Motor neuron (in vitro differentiated cells): ENCODE results near the gene KCNAB1. TPM values are rescaled to one million over a fixed set of nuclear protein-coding genes. Genes with fewer than 3 reads are reported as not detected.
A peak's percentile ranks its signal among the peaks of the same experiment; 100 is the strongest.
"Not testable (repeated sequence)": the region's sequence is repeated elsewhere in the genome, so short reads cannot be mapped to it uniquely, and the experiment has no call there.

Experiments
- ATAC-seq, 8 experiments: fragments of 200-7000 bp; cut with Tn5 transposase; replicated peaks in 6 of 8; 2 replicates each; pipeline ENCODE4 v1.8.0; 2021; ENCODE audit warnings: mild to moderate bottlenecking in 8 of 8, moderate library complexity in 8 of 8
- H3K27ac ChIP-seq, 2 donors: fragments of 250-450 bp; sonication (Bioruptor Pico); 2 replicates each; pipeline ENCODE4 v1.9.0; 2021; ENCODE audit warnings: antibody characterized with exemption in 2 of 2, mild to moderate bottlenecking in 2 of 2, moderate library complexity in 1 of 2
- H3K4me1 ChIP-seq, 2 donors: fragments of 250-450 bp; sonication (Bioruptor Pico); replicated peaks in 1 of 2; 2 replicates each; pipeline ENCODE4 v1.6.1; 2021; ENCODE audit warnings: antibody characterized with exemption in 2 of 2, mild to moderate bottlenecking in 2 of 2, moderate library complexity in 1 of 2
- H3K4me3 ChIP-seq, 5 donors: fragments of 250-450 bp; sonication (Bioruptor Pico); 2 replicates each; pipeline ENCODE4 v1.9.0; 2021; ENCODE audit warnings: antibody characterized with exemption in 5 of 5, mild to moderate bottlenecking in 5 of 5, moderate library complexity in 4 of 5
- WGBS, 10 experiments: fragments of 450-650 bp; shearing (Covaris generic); methylation state at CpG; one replicate each; pipeline ENCODE4 v1.0.0; 2022; 5-methylcytosine and 5-hydroxymethylcytosine counted together
- in situ Hi-C, 9 experiments: fragments of 400-800 bp; cut with MboI; loops; one replicate each; pipeline ENCODE4 v1.15.0; 2021; ENCODE audit warnings: low sequenced_read_pairs in 9 of 9, low pct_unique_long_range_greater_than_20kb in 2 of 9; ENCODE audit not compliant: unreplicated experiment in 9 of 9
- total RNA-seq, 8 experiments: library from RNA; unstranded; fragments of 300-600 nt; gene quantifications; 2 replicates each; pipeline versions ENCODE4 v1.2.3 to v1.2.4, GENCODE V29; 2022

Gene KCNAB1
- total RNA-seq, result 1 to 10 TPM; 1.7 to 4.8 (median 2.8) TPM

DNA sequence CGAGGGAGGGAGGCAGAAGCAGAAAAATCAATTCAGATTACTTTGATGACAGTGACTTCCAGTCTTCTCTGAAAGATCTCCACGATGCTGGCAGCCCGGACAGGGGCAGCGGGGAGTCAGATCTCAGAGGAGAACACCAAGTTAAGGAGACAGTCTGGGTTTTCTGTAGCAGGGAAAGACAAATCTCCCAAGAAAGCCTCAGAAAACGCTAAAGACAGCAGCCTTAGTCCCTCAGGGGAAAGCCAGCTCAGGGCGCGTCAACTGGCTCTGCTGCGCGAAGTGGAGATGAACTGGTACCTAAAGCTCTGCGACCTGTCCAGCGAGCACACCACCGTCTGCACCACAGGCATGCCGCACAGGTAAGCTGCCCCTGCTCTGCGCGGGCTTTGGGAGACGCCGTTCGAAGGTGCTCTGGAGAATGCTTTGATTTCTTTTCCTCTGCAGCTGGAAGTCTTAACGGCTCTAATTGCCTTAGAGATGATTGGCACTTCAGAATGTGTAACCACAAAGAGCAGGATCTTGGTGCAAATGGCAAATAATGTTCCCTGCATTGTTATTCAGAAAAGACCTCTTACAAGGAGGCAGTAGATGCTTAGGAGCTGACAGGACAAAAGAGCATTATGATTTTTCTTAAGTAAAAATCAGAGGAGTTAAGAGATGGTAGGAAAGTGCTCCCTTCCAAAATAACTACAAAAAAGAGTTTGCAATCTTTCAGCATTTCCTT lies at the start of gene KCNAB1:
Gene KCNAB1, plus strand, starts transcription at position 51 of the 724 bp plus-strand sequence.
- no peak for ATAC-seq
- in situ Hi-C loops, result no loop called here
- Histone ChIP-seq H3K4me1 (no peaks in the 10 kb centered on the region), H3K27ac (no peak within 1 kb of the TSS), H3K4me3 (no peak within 1 kb of the TSS)
- WGBS, 10 experiments, result 20 to 71% (median 49%) methylated on average over 1 to 8 of the region's 19 CpGs; no CpG with 5 or more reads in 4 of the 10 experiments

DNA sequence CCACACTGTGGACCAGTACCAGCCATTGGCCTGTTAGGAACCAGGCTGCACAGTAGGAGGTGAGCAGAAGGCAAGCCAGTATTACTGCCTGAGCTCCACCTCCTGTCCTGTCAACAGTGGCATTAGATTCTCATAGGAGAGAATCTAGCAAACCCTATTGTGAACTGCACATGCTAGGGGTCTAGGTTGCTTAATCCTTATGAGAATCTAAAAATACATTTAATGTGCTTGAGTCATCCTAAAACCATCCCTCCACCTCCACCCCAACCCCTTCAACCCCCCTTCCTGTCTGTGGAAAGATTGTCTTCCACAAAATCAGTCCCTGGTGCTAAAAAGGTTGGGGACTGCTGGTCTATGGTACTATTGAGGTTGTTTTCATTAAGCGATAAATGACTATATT lies 49.3 kb upstream of the KCNAB1 start:
- no peak overlapping the region for H3K27ac ChIP-seq
- H3K4me3 ChIP-seq, result no peak overlapping the region
- no peak for ATAC-seq
- in situ Hi-C loops, result no loop called here
- 57 to 100% (median 100%) methylated on average over 1 of the region's 1 CpG; no CpG with 5 or more reads in 5 of the 10 experiments for WGBS, 10 experiments
- H3K4me1 ChIP-seq, result no peaks in the 10 kb centered on the region

DNA sequence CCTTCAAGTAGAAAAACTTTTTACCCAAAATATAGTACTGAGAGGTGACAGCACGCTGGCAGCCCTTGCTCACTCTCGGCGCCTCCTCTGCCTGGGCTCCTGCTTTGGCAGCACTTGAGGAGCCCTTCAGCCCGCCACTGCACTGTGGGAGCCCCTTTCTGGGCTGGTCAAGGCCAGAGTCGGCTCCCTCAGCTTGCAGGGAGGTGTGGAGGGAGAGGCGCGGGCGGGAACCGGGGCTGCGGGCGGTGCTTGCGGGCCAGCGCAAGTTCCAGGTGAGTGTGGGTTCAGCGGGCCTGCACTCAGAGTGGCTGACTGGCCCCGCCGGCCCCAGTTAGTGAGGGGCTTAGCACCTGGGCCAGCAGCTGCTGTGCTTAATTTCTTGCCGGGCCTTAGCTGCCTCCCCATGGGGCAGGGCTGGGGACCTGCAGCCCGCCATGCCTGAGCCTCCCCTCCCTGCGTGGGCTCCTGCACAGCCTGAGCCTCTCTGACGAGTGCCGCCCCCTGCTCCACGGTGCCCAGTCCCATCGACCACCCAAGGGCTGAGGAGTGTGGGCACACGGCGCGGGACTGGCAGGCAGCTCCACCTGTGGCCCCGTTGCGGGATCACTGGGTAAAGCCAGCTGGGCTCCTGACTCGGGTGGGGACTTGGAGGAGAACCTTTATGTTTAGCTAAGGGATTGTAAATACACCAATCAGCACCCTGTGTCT lies 47.3 kb upstream of the KCNAB1 start:
- in situ Hi-C loops, H3K4me3 ChIP-seq, H3K4me1 ChIP-seq, ATAC-seq, H3K27ac ChIP-seq: not testable (repeated sequence)
- WGBS, 10 experiments, result 20 to 100% (median 80%) methylated on average over 1 to 4 of the region's 29 CpGs; no CpG with 5 or more reads in 3 of the 10 experiments

DNA sequence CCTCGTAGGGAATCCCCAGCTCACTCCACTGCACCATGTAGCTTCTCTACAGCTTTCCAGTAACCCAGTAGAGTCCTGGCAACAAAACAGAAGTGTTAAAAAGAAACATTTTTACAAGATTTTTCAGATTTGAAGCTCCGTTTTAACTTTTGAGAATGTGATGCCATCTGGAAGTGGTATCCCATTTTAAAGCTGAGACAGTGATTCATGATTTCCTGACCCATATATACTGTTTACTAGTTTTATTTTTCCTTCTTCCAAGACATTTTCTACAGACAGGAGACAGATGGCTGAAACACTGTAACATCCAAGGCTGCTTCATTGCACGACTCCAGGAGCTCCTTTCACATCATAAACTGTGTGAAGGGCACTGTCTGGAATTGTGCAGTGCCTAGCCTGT lies 30.3 kb upstream of the KCNAB1 start:
- ATAC-seq, result no peak
- Histone ChIP-seq H3K4me3 (no peak overlapping the region), H3K27ac (no peak overlapping the region), H3K4me1 (no peaks in the 10 kb centered on the region)
- in situ Hi-C loops, result no loop called here
- WGBS, 10 experiments, result 0 to 94% (median 75%) methylated on average over 1 to 3 of the region's 3 CpGs; no CpG with 5 or more reads in 2 of the 10 experiments

DNA sequence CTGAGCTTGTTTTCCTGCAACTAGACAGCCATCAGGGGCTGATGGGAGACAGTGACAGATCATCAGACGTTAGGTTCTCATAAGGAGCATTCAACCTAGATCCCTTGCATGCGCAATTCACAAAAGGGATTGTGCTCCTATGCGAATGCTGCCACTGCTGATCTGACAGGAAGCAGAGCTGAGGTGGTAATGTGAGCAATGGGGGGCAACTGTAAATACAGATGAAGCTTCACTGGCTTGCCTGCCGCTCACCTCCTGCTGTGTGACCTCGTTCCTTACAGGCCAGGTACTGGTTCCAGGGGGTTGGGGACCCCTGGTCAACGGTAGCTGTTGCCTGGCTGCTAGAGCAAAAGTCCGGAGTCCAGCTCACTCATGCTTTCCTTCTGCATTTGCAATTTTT lies 26.4 kb upstream of the KCNAB1 start:
- peak in 1 of 8 experiments; percentile 64 for ATAC-seq
- 0 to 75% (median 36%) methylated on average over 1 to 6 of the region's 7 CpGs; no CpG with 5 or more reads in 2 of the 10 experiments for WGBS, 10 experiments
- Histone ChIP-seq H3K27ac (no peak overlapping the region), H3K4me3 (no peak overlapping the region), H3K4me1 (no peaks in the 10 kb centered on the region)
- in situ Hi-C loops, result no loop called here

DNA sequence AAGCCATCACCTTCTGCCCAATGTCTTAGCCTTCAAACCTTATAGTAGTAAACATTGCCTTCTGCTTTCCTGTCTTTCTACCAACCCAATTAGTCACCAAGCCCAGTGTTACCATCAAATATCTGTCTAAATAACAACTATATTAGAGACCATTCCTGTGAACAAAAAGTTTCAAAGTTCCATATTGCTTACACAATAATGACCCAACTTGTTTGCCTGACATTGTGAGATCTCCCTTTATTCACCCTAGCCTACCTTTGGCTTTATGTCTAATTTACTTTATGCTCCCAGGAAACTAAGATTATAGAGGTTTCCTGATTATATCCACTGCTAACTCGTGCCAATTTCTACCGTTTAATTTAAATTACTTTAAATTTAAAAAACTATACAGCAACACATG lies 26.0 kb upstream of the KCNAB1 start:
- Histone ChIP-seq H3K4me3 (no peak overlapping the region), H3K4me1 (no peaks in the 10 kb centered on the region), H3K27ac (no peak overlapping the region)
- ATAC-seq, result no peak
- in situ Hi-C loops, result no loop called here
- 4 to 95% (median 76%) methylated on average over 2 of the region's 2 CpGs for WGBS, 10 experiments

DNA sequence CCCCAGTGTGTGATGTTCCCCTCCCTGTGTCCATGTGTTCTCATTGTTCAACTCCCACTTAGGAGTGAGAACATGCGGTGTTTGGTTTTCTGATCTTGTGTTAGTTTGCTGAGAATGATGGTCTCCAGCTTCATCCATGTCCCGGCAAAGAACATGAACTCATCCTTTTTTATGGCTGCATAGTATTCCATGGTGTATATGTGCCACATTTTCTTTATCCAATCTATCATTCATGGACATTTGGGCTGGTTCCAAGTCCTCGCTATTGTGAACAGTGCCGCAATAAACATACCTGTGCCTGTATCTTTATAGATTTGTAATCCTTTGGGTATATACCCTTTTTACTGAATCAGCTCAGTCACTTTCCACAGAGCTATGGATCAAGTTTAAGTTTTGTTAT lies 24.7 kb upstream of the KCNAB1 start:
- WGBS, 10 experiments, result 42 to 100% (median 88%) methylated on average over 1 to 4 of the region's 4 CpGs; no CpG with 5 or more reads in 2 of the 10 experiments
- H3K4me1 ChIP-seq, in situ Hi-C loops: not testable (repeated sequence)

DNA sequence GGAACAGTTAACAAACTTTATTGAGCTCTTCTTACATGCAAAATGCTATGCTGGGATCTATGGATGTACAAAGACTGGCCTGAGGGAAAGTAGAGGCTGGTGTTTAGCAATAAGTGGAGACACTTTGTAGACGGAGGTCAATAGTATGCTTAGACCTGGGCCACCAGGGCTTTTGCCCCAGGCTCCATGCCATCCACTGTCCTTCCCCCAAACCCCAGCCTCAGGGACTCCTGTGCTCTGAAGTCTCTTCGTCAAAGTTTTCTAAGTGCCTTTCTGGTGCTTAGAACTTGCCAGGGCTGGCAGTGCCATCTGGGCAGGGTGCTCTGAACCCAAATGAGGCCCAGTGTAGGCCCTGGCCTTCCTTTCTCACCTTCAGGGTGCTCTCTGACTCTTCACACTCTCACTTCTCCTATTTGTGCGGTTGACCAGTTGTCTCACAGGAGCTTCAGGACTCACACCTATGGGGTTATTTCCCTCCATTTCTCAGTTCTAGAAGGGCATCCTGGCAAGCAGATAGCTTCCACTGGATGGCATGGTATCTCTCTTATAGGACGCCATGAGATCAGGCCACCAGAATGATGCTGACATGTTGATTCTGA lies 21.8 kb upstream of the KCNAB1 start:
- no peak overlapping the region for H3K4me3 ChIP-seq
- no peak overlapping the region for H3K27ac ChIP-seq
- in situ Hi-C loops, result no loop called here
- H3K4me1 ChIP-seq, result no peaks in the 10 kb centered on the region
- 33 to 89% (median 56%) methylated on average over 1 to 4 of the region's 4 CpGs; no CpG with 5 or more reads in 3 of the 10 experiments for WGBS, 10 experiments
- ATAC-seq, result no peak

More for the DNA sequence above, 24.7 kb upstream of the KCNAB1 start:
- not testable (repeated sequence) for H3K27ac ChIP-seq, ATAC-seq, H3K4me3 ChIP-seq

DNA sequence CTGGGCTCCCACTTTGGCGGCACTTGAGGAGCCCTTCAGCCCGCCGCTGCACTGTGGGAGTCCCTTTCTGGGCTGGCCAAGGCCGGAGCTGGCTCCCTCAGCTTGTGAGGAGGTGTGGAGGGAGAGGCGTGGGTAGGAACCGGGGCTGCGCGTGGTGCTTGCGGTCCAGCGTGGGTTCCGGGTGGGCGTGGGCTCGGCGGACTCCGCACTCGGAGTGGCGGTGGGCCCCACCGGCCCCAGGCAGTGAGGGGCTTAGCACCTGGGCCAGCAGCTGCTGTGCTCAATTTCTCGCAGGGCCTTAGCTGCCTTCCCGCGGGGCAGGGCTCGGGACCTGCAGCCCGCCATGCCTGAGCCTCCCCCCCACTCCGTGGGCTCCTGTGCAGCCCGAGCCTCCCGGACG lies 21.0 kb upstream of the KCNAB1 start:
- WGBS, 10 experiments, result 100% methylated on average over 1 of the region's 27 CpGs; no CpG with 5 or more reads in 9 of the 10 experiments
- H3K4me1 ChIP-seq, ATAC-seq, in situ Hi-C loops, H3K27ac ChIP-seq, H3K4me3 ChIP-seq: not testable (repeated sequence)

DNA sequence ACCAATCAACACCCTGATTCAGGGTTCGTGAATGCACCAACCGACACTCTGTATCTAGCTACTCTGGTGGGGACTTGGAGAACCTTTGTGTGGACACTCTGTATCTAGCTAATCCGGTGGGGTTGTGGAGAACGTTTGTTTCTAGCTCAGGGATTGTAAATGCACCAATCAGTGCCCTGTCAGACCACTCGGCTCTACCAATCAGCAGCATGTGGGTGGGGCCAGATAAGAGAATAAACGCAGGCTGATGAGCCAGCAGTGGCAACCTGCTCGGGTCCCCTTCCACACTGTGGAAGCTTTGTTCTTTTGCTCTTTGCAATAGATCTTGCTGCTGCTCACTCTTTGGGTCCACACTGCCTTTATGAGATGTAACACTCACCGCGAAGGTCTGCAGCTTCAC lies 20.4 kb upstream of the KCNAB1 start:
- H3K4me3 ChIP-seq, H3K4me1 ChIP-seq, ATAC-seq, in situ Hi-C loops, H3K27ac ChIP-seq: not testable (repeated sequence)
- WGBS, 10 experiments, result 50 to 100% (median 90%) methylated on average over 1 to 3 of the region's 9 CpGs; no CpG with 5 or more reads in 5 of the 10 experiments

DNA sequence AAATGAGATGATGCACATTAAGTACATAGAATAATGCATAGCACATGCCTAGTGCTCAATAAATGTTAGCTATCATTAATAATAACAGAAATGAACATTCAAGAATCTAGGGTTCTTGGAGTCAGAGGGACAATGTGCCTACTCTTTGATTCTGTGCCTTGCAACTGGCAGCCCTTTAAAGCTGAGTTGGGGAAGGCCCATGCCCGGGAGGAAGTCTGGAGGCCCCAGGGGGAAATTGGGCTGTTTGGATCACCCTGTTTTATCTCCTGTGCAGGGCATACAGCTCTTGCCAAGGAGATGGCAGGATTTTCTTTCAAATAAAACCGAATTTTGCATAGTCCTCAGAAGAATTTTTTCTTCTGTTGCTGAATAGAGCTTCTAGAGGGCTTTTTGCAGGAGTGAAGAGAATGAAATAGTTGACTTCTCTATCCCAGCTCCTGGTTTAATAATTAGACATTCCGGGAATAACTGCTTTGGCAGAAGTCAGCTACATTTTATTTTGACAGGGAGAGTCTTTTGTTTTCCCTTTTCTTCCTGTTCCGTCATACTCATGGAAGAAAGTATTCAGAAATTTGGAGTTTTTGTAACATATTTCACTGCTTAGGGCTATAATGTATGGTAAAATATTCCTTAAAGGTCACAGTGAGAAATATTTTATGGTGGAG lies 18.0 kb upstream of the KCNAB1 start:
- 17 to 71% (median 64%) methylated on average over 1 to 4 of the region's 4 CpGs; no CpG with 5 or more reads in 1 of the 10 experiments for WGBS, 10 experiments
- Histone ChIP-seq H3K27ac (no peak overlapping the region), H3K4me1 (no peaks in the 10 kb centered on the region), H3K4me3 (no peak overlapping the region)
- no peak for ATAC-seq
- in situ Hi-C loops, result no loop called here

DNA sequence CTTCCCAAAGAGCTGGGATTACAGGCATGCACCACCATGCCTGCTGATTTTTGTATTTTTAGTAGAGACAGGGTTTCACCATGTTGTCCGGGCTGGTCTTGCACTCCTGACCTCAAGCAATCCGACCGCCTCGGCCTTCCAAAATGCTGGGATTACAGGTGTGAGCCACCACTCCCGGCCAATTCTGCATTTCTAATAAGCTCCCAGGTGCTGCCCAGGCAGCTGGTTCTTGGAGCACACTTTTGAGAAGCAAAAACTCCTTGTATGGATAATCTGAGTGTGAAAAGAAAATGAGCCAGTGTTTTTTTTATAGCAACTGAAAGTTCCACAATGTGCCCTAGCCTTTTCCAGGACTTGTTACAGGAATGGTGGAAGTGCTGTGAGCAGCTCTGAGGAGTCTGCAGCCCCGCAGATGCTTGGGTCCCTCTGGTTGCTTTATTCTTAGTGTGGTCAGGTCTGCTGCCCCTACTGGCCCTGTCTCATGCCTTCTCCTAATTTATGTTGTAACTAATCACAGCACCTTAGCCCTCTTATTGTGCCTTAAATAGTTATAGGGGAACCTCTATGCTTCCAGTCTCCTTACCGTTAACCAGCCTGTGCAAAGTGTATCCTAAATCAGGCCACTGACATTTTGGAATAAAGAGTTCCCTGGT lies 13.5 kb upstream of the KCNAB1 start:
- Histone ChIP-seq H3K27ac (no peak overlapping the region), H3K4me1 (no peaks in the 10 kb centered on the region), H3K4me3 (no peak overlapping the region)
- in situ Hi-C loops, result no loop called here
- ATAC-seq, result peak in 2 of 8 experiments; percentile 12 to 29
- 44 to 100% (median 85%) methylated on average over 1 to 7 of the region's 7 CpGs; no CpG with 5 or more reads in 2 of the 10 experiments for WGBS, 10 experiments
